Epidermal melanocyte (primary cell): ENCODE measurements around the gene WLS.
A peak's percentile ranks its signal among the peaks of the same experiment; 100 is the strongest.
"Not testable (repeated sequence)": the region's sequence is repeated elsewhere in the genome, so short reads cannot be mapped to it uniquely, and the experiment has no call there.

Source experiments
- DNase-seq: peaks from one replicate; pipeline ENCODE4 v3.0.0; 2011; ENCODE audit warnings: low spot score; ENCODE audit not compliant: insufficient read length

Gene WLS

GRCh38 chr1:68201546-68202238, 30.6 kb downstream of the WLS start:
- no peak for DNase-seq

- DNase-seq = no peak
Observed at GRCh38 chr1:68199603-68200002, 32.7 kb downstream of the WLS start.

- DNase-seq = no peak
Observed at GRCh38 chr1:68198752-68199151, 33.6 kb downstream of the WLS start.

- no peak for DNase-seq
Observed at GRCh38 chr1:68197891-68198290, 34.4 kb downstream of the WLS start.

GRCh38 chr1:68197461-68197860, 34.9 kb downstream of the WLS start:
- DNase-seq = no peak

- no peak for DNase-seq
Observed at GRCh38 chr1:68196676-68197075, 35.6 kb downstream of the WLS start.

DNA sequence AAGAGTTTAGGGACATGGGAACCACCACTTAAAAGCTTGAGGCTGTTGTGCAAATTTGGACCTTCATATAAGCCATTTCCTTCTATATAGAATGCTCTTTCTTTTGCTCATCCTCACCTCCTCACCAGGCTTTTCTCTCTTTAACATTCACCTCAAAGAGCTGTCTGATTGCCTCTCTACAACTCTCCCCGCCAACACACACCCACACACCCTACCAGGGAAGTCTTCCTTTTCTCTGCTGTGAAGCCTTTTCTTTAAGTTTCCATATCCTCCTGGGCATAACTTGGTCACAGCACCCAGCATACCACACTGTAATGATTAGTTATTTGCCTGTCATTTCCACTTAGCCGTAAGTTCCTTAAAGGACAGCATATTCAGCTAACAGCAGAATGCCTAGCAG, 40.6 kb downstream of the WLS start:
- no peak for DNase-seq

GRCh38 chr1:68188644-68189340, 43.5 kb downstream of the WLS start:
- no peak for DNase-seq

DNA sequence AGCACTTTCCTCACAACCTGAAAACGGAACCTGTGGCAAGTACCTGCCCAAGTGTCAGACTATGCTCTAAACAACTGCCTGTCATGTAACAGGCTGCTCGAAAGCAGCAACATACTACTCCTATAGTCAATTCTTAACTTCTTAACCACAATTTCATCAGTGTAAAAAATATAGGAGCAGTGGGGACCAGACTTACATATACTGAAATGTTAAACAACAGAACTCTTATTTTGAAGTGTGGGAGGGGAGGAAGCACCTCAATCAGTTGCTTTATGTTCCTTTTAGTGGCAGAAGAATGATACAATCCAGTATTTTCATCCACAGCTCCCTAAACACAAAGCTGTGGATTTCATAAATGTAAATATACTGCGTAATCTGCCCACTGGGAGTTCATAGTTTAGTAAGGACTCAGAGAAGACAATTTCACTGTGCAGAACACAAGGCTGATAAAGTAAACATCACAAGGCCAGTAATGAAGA, 44.2 kb downstream of the WLS start:
- DNase-seq = no peak

- no peak for DNase-seq
Observed at GRCh38 chr1:68185743-68186142, 46.6 kb downstream of the WLS start.

GRCh38 chr1:68183895-68184294, 48.4 kb downstream of the WLS start:
- no peak for DNase-seq

DNA sequence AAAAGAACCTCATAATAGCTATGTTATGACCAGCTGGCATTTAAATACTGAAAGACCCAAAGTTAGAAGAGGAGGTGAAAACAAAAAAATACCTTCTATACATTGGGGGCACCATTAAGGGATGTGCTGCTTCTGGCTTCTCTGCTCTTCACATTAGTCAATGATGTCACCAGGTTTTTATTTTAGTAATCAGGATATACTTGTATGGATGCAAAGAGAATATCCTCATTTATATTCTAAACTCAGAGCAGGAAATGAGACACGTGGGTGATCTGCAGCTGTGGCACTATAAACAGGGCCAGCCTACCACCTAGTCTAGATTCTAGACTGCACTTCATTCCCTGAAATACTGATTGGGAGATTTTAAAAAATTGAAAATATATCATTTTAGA, 51.2 kb downstream of the WLS start:
- no peak for DNase-seq

- DNase-seq = no peak
Observed at GRCh38 chr1:68180441-68181164, 51.7 kb downstream of the WLS start.

DNA sequence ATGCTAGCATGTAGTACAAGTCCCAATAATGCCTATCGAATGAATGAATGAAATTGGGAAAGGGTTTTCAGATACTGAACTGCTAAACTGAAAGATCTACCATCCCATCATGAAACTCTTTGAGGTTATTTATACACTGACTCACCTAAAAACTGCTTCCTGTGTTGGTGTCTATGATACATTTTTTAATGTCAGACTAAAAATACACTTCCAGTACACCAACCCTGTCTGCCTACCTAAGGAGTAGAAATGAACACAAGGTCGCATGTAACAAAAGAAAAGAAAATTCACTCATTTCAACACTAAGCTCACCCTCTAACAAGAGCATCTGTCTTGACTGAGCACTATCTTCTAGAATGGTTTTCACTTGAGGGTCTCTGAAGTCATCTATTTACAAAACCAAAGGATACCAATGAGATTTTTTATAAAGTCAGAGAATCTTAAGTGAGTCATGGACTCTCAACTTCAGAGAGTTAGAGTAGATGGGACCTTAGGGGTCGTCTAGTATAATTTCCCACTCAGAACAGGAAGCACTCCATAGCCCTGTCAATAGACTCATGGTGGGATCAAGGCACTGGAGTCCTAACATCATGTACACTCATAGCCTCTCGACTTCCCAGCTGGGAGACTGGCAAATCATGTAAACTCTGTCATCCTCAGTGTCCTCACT, 53.4 kb downstream of the WLS start:
- no peak for DNase-seq

DNA sequence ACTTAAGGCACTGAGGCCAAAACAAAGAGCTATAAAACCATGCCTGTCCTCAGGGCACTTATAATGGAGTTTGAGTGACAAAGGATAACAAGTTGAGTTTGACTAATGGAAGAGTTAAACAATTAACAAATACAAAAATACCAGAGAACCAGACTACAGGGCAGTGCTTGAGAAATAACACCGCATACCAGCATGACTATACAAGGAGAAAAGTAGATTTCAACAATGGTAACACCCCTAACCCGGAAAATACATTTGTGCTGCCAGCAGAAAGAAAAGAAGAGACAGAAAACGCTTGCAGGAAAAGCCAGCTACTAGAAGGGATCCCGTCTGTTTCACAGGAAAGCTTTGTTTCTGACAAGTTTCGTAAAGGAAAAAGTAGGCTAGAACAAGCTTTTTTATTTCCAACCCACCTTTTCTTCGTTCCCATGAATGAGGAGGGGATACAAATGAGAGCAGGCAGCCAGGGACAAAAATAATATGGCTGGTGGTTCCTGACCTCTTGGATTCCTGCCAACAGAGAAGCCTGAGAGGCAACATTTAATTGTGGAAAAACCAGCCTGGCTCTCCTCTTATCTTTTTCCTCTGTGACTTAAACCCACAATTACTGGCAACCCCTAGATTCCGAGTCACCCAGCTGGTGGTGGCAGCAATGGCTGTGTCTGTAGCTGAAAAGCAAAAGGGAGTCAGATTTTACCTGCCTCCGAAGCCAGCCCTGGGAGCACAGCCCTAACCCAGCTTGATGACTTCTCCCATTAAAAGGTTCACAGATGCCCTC, 56.5 kb downstream of the WLS start:
- DNase-seq = no peak

- no peak for DNase-seq
Observed at GRCh38 chr1:68174738-68175113, 57.6 kb downstream of the WLS start.

- DNase-seq = peak; percentile 54
Observed at GRCh38 chr1:68173936-68174737, 58.2 kb downstream of the WLS start.

GRCh38 chr1:68173283-68173935, 58.9 kb downstream of the WLS start:
- DNase-seq = no peak

GRCh38 chr1:68171795-68172194, 60.5 kb downstream of the WLS start:
- DNase-seq = not testable (repeated sequence)
